Renal pelvis (tissue), 4 donors: ENCODE data around the gene NFE2L1. TPM values are rescaled to one million over a fixed set of nuclear protein-coding genes. Genes with fewer than 3 reads are reported as not detected.

Experiments
- DNase-seq: peaks from one replicate; pipeline ENCODE4 v3.0.0-alpha.2; 2013
- polyA plus RNA-seq, 3 donors: library from polyadenylated mRNA; unstranded; fragments of 120-200 nt; gene quantifications; one replicate each; pipeline ENCODE4 v1.2.1, GENCODE V29; 2013; ENCODE audit not compliant: insufficient read length in 3 of 3

NFE2L1 gene
- polyA plus RNA-seq, 3 donors = 224 to 246 (median 240) TPM

GRCh38 chr17:48104440-48104839 is 56.3 kb downstream of the NFE2L1 start:
- DNase-seq = no peak

DNA sequence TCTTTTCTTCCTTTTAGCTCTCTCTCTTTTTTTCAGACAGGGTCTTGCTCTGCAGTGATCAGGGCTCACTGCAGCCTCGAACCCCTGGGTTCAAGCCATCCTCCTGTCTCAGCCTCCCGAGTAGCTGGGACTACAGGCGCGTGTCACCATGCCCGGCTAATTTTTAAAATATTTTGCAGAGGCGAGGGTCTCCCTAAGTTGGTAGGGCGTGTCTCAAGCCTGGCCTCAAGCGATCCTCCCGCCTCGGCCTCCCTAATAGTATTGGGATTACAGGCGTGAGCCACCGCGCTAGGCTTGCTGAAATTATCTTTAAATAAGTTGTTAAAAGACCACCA is 58.6 kb downstream of the NFE2L1 start:
- DNase-seq = no peak

DNA sequence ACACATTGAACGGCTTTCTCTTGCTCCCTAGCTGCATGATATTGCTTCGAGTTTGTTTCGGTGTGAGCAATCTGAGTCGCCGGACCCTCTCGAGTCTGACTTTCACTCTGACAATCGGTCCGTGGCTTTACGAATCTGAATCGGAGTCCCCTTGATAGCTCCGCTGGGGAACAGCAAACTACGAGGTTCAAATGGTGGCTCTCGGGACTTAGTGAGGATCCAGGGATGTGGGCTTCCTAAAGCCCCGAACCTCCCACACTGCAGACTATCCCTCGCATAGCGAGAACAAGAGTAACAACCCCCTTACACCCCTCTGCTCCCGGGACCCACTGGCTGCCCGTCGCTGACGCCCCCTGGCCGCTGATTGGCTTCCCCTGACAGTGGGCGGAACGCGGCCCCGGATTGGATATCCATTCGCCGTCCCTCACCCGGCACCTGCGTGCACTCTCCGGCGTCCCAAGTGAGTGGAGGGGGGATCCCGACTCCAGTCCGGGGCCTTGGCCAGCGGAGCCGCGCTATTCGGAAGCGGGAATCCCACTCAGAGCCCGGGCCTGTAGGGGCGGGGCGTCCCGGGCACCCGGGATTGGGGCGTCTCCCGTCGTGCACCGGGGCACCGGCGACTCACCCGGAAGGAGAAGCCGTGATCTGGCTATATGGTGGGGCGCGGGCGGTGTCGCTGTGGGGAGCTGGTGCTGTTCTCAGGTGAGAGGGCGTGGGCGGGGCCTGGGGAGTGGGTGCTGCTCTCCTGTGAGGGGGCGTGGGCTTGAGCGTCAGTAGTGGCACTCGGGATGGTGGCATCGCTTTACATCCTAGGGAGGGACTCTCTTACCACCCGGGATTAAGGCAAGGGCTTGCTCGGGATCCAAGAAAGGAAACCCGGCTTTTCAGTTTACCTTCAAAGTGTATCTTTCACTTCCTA is 59.2 kb downstream of the NFE2L1 start, which contains the start of gene SNX11:
SNX11 (plus strand) TSS at position 630 of the 919 bp plus-strand sequence. CDS start 4,278 bp downstream, outside the sequence.
- DNase-seq = peak; percentile 89

DNA sequence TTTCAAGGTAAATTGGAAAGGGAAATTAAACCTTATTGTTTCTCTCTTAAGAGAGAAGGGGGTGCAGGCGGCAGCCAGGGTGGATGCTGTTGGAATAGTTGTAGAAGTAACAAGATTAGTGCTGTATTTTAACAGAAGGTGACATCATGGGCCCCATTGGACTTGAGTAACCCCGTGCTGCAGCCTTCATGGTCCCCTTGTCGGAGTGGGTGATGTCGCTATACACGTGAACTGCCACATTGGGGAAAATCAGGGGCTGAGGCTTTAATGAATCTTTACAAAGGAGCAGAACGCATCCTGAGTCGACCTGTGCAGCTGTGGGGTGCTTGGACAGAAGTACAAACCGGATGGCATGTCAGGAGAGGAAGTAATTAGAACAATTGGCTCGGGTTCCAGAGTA is 62.6 kb downstream of the NFE2L1 start:
- DNase-seq = no peak

Other genes starting within 250 kb of the NFE2L1 start
- gene OSBPL7, start 226.6 kb upstream of the NFE2L1 start, polyA plus RNA-seq = 10 to 100 TPM; 14.5 to 18.5 (median 17.9) TPM
- gene MRPL10, start 216.8 kb upstream of the NFE2L1 start, polyA plus RNA-seq = 10 to 100 TPM; 55.4 to 61.7 (median 58.5) TPM
- gene LRRC46, start 216.7 kb upstream of the NFE2L1 start, polyA plus RNA-seq = 1 to 10 TPM; 2.3 to 4.1 (median 3.6) TPM
- 10 to 100 TPM; 56.2 to 92.0 (median 76.7) TPM for gene SCRN2, start 207.1 kb upstream of the NFE2L1 start, polyA plus RNA-seq
- gene SP6, start 197.2 kb upstream of the NFE2L1 start, polyA plus RNA-seq = 1 to 10 TPM; 3.1 to 3.8 (median 3.5) TPM
- gene SP2, start 152.1 kb upstream of the NFE2L1 start, polyA plus RNA-seq = 10 to 100 TPM; 23.0 to 27.2 (median 23.4) TPM
- 10 to 100 TPM; 18.1 to 27.0 (median 25.4) TPM for gene PNPO, start 106.8 kb upstream of the NFE2L1 start, polyA plus RNA-seq
- gene PRR15L, start 90.5 kb upstream of the NFE2L1 start, polyA plus RNA-seq = 10 to 100 TPM; 20.4 to 22.7 (median 21.6) TPM
- 100 to 1,000 TPM; 152 to 194 (median 178) TPM for gene CDK5RAP3, start 77.2 kb upstream of the NFE2L1 start, polyA plus RNA-seq
- 10 to 100 TPM; 17.3 to 19.3 (median 18.0) TPM for gene COPZ2, start 10.6 kb upstream of the NFE2L1 start, polyA plus RNA-seq
- gene CBX1, start 53.1 kb downstream of the NFE2L1 start, polyA plus RNA-seq = 100 to 1,000 TPM; 156 to 200 (median 184) TPM
- 10 to 100 TPM; 16.2 to 19.6 (median 19.0) TPM for gene SNX11, start 59.4 kb downstream of the NFE2L1 start, polyA plus RNA-seq